ENCODE results near the gene MICAL3. TPM values are rescaled to one million over a fixed set of nuclear protein-coding genes. Genes with fewer than 3 reads are reported as not detected.

MICAL3 gene
- polyA plus RNA-seq, 1 of the 3 experiments (the other 2 are of a cell fraction): 83.1 TPM

- Histone ChIP-seq H3K4me1 (ENCODE audit: control insufficient read depth in 1 of 2, insufficient read depth in 2 of 2, low read depth in 1 of 2, low read length in 1 of 2) (no peaks in the 10 kb centered on the region), H3K27ac (ENCODE audit: low read depth in 2 of 2, low read length in 1 of 2) (no peak overlapping the region), H3K27me3 (ENCODE audit: insufficient read depth) (no peaks in the 10 kb centered on the region), H3K9ac (no peak overlapping the region), H3K9me2 (no peaks in the 10 kb centered on the region), H3K9me3 (no peaks in the 10 kb centered on the region), H3K36me3 (replicated peaks in 1 of 2; ENCODE audit: control insufficient read depth in 1 of 2, insufficient read depth in 2 of 2, low read length in 1 of 2) (peaks cover 0 to 67% of the 10 kb centered on the region in 2 experiments), H2AFZ (ENCODE audit: low read depth) (no peak overlapping the region), H3K4me3 (ENCODE audit: low read depth in 2 of 2, low read length in 1 of 2) (no peak overlapping the region), H3F3A (replicated peaks; ENCODE audit: insufficient read depth) (no peaks in the 10 kb centered on the region), H3K79me2 (ENCODE audit: insufficient read depth) (no peaks in the 10 kb centered on the region), H4K20me1 (ENCODE audit: insufficient read depth) (no peaks in the 10 kb centered on the region), H3K4me2 (no peak overlapping the region)
- ChIA-PET POLR2A (no interaction called here), CTCF (interaction anchor here (0.6 to 1.2 kb wide), 4 partner anchors 69 to 286 kb away, joined by 3 to 4 read pairs (median 3); no protein-coding TSS in a partner anchor)
- TF ChIP-seq REST (IDR thresholded peaks at IDR 0.05; ENCODE audit: low read depth, low read length) (no peak), GABPA (IDR thresholded peaks at IDR 0.05; ENCODE audit: low read depth) (no peak), TEAD4 (IDR thresholded peaks at IDR 0.05; ENCODE audit: borderline replicate concordance, insufficient read depth) (no peak), JUND (IDR thresholded peaks at IDR 0.05) (no peak), TAF1 (IDR thresholded peaks at IDR 0.05; ENCODE audit: borderline replicate concordance, low read depth, low read length) (no peak), POLR2AphosphoS5 (IDR thresholded peaks at IDR 0.05; ENCODE audit: low read depth, low read length) (no peak), CTCF (IDR thresholded peaks at IDR 0.05) (no peak), PBX3 (IDR thresholded peaks at IDR 0.05) (no peak), EP300 (IDR thresholded peaks at IDR 0.05; ENCODE audit: borderline replicate concordance in 1 of 2, low read depth in 1 of 2, low read length in 1 of 2) (no peak), EZH2phosphoT487 (IDR thresholded peaks at IDR 0.05; ENCODE audit: borderline replicate concordance, low read depth) (no peak), RAD21 (IDR thresholded peaks at IDR 0.05; ENCODE audit: low read length) (no peak), FOXM1 (IDR thresholded peaks at IDR 0.05; ENCODE audit: low read depth) (no peak)
- WGBS (ENCODE audit: low lambda C conversion rate): 96% methylated on average over 4 of the region's 4 CpGs
- no peak for DNase-seq
Observed at GRCh38 chr22:17823226-17823625, 201.1 kb downstream of the MICAL3 start.
